Neural progenitor cell (in vitro differentiated cells): ENCODE measurements around the gene MMP21.

Source experiments
- EZH2 ChIP-seq: fragments of 200-600 bp; sonication (generic); IDR thresholded peaks from 2 replicates; pipeline ENCODE4 v1.6.1; 2017; ENCODE audit warnings: antibody characterized with exemption, mild to moderate bottlenecking, moderate library complexity
- EZH2phosphoT487 ChIP-seq: fragments of 200-600 bp; sonication (generic); IDR thresholded peaks from 2 replicates; pipeline ENCODE4 v1.6.1; 2017; ENCODE audit warnings: antibody characterized with exemption
- TF ChIP-seq, protein P1 (sequence below): fragments of 200-600 bp; sonication (generic); IDR thresholded peaks from 2 replicates; pipeline ENCODE4 v1.5.1; 2017; ENCODE audit warnings: antibody characterized with exemption, mild to moderate bottlenecking

DNA sequence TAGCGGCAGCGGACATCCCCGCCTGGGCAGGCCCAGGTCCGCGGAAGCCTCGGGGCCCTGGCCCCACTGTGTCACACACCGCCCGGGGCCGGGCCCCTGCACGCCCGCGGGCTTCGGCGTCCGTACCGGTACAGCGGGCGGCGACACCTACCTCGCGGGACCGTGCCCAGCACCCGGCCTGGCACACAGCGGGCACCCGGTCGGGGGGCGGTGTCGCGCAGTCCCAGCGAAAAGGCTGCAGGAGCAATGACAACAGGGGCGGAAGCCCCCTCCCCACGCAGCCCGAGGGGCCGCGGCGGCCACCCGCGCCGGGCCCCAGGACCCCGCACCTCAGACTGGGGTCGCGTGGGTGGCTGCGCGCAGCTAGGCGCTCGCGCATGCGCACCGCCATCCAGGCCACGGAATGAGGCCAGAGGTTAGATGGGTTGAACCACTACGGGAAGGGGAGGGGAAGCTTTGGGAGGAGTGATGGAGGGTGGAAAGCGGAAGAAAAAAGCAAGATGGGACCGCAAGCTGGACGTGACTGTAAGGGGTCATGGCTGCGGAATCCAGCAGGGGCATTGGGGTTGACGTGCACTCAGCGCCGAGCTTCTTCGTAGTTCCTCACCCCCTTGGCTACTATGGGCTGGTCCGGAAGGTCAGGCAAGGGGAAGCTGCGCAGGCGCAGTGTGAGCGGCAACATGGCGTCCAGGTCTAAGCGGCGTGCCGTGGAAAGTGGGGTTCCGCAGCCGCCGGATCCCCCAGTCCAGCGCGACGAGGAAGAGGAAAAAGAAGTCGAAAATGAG lies 47.4 kb upstream of the MMP21 start, which contains the start of the genes BCCIP and UROS:
- TF ChIP-seq, protein P1, sequence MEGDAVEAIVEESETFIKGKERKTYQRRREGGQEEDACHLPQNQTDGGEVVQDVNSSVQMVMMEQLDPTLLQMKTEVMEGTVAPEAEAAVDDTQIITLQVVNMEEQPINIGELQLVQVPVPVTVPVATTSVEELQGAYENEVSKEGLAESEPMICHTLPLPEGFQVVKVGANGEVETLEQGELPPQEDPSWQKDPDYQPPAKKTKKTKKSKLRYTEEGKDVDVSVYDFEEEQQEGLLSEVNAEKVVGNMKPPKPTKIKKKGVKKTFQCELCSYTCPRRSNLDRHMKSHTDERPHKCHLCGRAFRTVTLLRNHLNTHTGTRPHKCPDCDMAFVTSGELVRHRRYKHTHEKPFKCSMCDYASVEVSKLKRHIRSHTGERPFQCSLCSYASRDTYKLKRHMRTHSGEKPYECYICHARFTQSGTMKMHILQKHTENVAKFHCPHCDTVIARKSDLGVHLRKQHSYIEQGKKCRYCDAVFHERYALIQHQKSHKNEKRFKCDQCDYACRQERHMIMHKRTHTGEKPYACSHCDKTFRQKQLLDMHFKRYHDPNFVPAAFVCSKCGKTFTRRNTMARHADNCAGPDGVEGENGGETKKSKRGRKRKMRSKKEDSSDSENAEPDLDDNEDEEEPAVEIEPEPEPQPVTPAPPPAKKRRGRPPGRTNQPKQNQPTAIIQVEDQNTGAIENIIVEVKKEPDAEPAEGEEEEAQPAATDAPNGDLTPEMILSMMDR: no peak
- TF ChIP-seq EZH2 (no peak), EZH2phosphoT487 (no peak)
